GM18873 (cell line): ENCODE data around the gene C3AR1.
"Not testable (repeated sequence)": the region's sequence is repeated elsewhere in the genome, so short reads cannot be mapped to it uniquely, and the experiment has no call there.

Experiments used
- ATAC-seq: cut with Tn5 transposase; IDR thresholded peaks from one replicate; pipeline ENCODE4 v1.9.1; 2021; ENCODE audit warnings: mild to moderate bottlenecking, moderate library complexity, moderate number of reproducible peaks; ENCODE audit not compliant: unreplicated experiment, low FRiP score

Gene C3AR1

GRCh38 chr12:8031017-8031416 lies 35.1 kb downstream of the C3AR1 start:
- not testable (repeated sequence) for ATAC-seq

GRCh38 chr12:8030189-8030588 lies 36.0 kb downstream of the C3AR1 start:
- ATAC-seq: no peak

- no peak for ATAC-seq
Measured at GRCh38 chr12:8028267-8028666, 37.9 kb downstream of the C3AR1 start.

- ATAC-seq: no peak
Measured at GRCh38 chr12:8027856-8028255, 38.3 kb downstream of the C3AR1 start.

GRCh38 chr12:8026291-8026900 lies 39.8 kb downstream of the C3AR1 start:
- peak; percentile 97 for ATAC-seq

- ATAC-seq: no peak
Measured at GRCh38 chr12:8018666-8019581, 47.2 kb downstream of the C3AR1 start.

- not testable (repeated sequence) for ATAC-seq
Measured at GRCh38 chr12:8018213-8018612, 47.9 kb downstream of the C3AR1 start.

GRCh38 chr12:8014836-8015235 lies 51.3 kb downstream of the C3AR1 start:
- no peak for ATAC-seq

- no peak for ATAC-seq
Measured at GRCh38 chr12:8012651-8013309, 53.4 kb downstream of the C3AR1 start.

GRCh38 chr12:8011331-8011730 lies 54.8 kb downstream of the C3AR1 start:
- ATAC-seq: no peak
